Measurements from ENCODE around the gene ADAMTS12. TPM values are rescaled to one million over a fixed set of nuclear protein-coding genes. Genes with fewer than 3 reads are reported as not detected.

Gene ADAMTS12
- total RNA-seq, 2 donors from 2014 or later = 0.43 to 1.7 TPM

DNA sequence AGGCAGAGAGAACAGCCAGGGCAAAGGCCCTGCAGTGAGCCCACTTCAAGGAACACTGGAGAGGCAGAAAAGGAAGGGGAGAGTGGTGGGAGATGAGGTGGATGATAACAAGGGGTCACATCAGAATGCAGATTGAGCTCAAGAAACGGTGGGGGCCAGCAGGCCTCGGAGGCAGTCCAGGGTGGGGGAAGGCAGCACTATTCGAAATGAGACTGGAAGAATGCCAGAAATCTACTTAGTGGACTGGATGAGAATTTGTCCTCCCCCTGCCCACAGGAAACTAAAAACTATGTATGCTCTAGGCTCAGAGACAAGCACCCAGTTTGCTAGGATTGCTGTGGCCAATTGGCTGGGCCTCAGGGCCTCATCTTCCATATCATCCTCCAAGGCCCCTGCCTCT is 148.7 kb downstream of the ADAMTS12 start:
- TF ChIP-seq, protein P1, sequence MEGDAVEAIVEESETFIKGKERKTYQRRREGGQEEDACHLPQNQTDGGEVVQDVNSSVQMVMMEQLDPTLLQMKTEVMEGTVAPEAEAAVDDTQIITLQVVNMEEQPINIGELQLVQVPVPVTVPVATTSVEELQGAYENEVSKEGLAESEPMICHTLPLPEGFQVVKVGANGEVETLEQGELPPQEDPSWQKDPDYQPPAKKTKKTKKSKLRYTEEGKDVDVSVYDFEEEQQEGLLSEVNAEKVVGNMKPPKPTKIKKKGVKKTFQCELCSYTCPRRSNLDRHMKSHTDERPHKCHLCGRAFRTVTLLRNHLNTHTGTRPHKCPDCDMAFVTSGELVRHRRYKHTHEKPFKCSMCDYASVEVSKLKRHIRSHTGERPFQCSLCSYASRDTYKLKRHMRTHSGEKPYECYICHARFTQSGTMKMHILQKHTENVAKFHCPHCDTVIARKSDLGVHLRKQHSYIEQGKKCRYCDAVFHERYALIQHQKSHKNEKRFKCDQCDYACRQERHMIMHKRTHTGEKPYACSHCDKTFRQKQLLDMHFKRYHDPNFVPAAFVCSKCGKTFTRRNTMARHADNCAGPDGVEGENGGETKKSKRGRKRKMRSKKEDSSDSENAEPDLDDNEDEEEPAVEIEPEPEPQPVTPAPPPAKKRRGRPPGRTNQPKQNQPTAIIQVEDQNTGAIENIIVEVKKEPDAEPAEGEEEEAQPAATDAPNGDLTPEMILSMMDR (IDR thresholded peaks at IDR 0.05) = no peak
- no peak overlapping the region for H3K27ac ChIP-seq

GRCh38 chr5:33742181-33742580 is 149.6 kb downstream of the ADAMTS12 start:
- Histone ChIP-seq H3K4me3 (no peak overlapping the region), H3K27me3 (no peaks in the 10 kb centered on the region), H3K27ac (no peak overlapping the region), H3K4me1 (no peaks in the 10 kb centered on the region), H3K9me3 (no peaks in the 10 kb centered on the region), H3K36me3 (no peaks in the 10 kb centered on the region)
- TF ChIP-seq, protein P1 (IDR thresholded peaks at IDR 0.05) = no peak
- DNase-seq (ENCODE audit: low spot score) = no peak

More for the DNA sequence above, 148.7 kb downstream of the ADAMTS12 start:
- H3K27me3 ChIP-seq = no peaks in the 10 kb centered on the region
- no peak for DNase-seq (ENCODE audit: low spot score)
- no peaks in the 10 kb centered on the region for H3K9me3 ChIP-seq
- H3K36me3 ChIP-seq = no peaks in the 10 kb centered on the region
- H3K4me1 ChIP-seq = no peaks in the 10 kb centered on the region
- no peak overlapping the region for H3K4me3 ChIP-seq

DNA sequence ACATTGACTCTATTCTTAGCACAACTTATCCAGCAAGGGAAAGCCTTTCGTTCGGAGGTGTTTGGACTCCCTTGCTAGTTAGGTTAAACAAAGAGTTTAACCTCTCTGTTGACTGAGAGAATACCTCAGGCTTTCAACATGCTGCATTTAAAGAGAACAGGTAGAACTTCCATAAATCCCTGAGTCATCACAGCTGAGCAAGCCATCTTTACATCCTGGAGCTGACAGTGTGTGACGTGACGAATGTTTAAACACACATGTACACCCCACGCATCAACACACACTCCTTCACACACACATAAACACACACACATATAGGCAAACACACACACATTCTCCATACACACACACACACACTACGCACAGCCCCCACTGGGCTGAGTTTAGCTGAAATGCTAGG is 152.8 kb downstream of the ADAMTS12 start:
- Histone ChIP-seq H3K4me1 (no peaks in the 10 kb centered on the region), H3K27me3 (no peaks in the 10 kb centered on the region), H3K9me3 (no peaks in the 10 kb centered on the region), H3K27ac (no peak overlapping the region), H3K36me3 (no peaks in the 10 kb centered on the region), H3K4me3 (no peak overlapping the region)
- TF ChIP-seq, protein P1 (IDR thresholded peaks at IDR 0.05) = no peak
- no peak for DNase-seq (ENCODE audit: low spot score)

- H3K4me3 ChIP-seq = no peak overlapping the region
- TF ChIP-seq, protein P1 (IDR thresholded peaks at IDR 0.05) = no peak
- no peaks in the 10 kb centered on the region for H3K4me1 ChIP-seq
- H3K36me3 ChIP-seq = no peaks in the 10 kb centered on the region
- no peaks in the 10 kb centered on the region for H3K27me3 ChIP-seq
- no peaks in the 10 kb centered on the region for H3K9me3 ChIP-seq
- no peak for DNase-seq (ENCODE audit: low spot score)
- no peak overlapping the region for H3K27ac ChIP-seq
Measured at GRCh38 chr5:33738097-33738496, 153.7 kb downstream of the ADAMTS12 start.

GRCh38 chr5:33737697-33738096 is 154.1 kb downstream of the ADAMTS12 start:
- Histone ChIP-seq H3K27me3 (no peaks in the 10 kb centered on the region), H3K4me1 (no peaks in the 10 kb centered on the region), H3K9me3 (no peaks in the 10 kb centered on the region), H3K4me3 (no peak overlapping the region), H3K27ac (no peak overlapping the region), H3K36me3 (no peaks in the 10 kb centered on the region)
- DNase-seq (ENCODE audit: low spot score) = no peak
- TF ChIP-seq, protein P1 (IDR thresholded peaks at IDR 0.05) = no peak

DNA sequence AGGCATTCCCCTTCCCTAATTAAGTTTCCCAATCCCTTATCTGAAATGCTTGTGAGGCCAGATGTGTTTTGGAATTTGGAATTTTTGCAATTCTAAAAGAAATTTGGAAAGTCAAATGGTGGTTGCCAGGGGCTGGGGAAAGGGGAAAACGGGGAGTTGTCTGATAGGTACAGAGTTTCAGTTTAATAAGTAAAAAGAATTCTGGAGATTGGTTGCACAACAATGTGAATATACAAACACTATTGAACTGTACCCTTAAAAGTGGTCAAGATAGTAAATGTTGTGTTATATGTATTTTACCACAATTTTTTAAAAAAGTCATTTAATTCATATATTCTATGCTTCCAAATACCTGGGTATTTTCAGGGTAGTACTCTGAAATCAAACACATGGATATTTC is 154.5 kb downstream of the ADAMTS12 start:
- H3K9me3 ChIP-seq = no peaks in the 10 kb centered on the region
- TF ChIP-seq, protein P1 (IDR thresholded peaks at IDR 0.05) = no peak

More for the DNA sequence above, 154.5 kb downstream of the ADAMTS12 start:
- Histone ChIP-seq H3K4me3 (no peak overlapping the region), H3K27me3 (no peaks in the 10 kb centered on the region), H3K27ac (no peak overlapping the region), H3K4me1 (no peaks in the 10 kb centered on the region), H3K36me3 (no peaks in the 10 kb centered on the region)
- DNase-seq (ENCODE audit: low spot score) = no peak
